GM10248 (cell line): Measurements from ENCODE around the gene TMEM109.

Source experiments
- CTCF ChIA-PET: fragments of 300-600 bp; sonication (Branson Sonifier 250); formaldehyde crosslinking; extraction: SDS; loops from one replicate; lab custom pipeline; 2021; ENCODE audit warnings: antibody characterized with exemption; lab: Yijun Ruan, JAX
- POLR2A ChIA-PET: fragments of 350-650 bp; sonication (Branson Sonifier 250); formaldehyde crosslinking; extraction: SDS; loops from one replicate; lab custom pipeline; 2020; ENCODE audit warnings: antibody characterized with exemption; lab: Yijun Ruan, JAX
- DNase-seq: peaks from one replicate; pipeline ENCODE4 v3.0.0; 2012; ENCODE audit errors: extremely low spot score
- CTCF ChIP-seq: IDR thresholded peaks from 2 replicates; pipeline ENCODE4 v1.5.1; 2012; ENCODE audit warnings: mild to moderate bottlenecking, low read depth; ENCODE audit errors: extremely low read depth, missing control alignments, control extremely low read depth

TMEM109 gene

GRCh38 chr11:60919956-60920355, 6.0 kb downstream of the TMEM109 start:
- POLR2A ChIA-PET = no interaction called here
- DNase-seq = no peak
- CTCF ChIA-PET = interaction anchor here (1.6 to 10.6 kb wide), 4 partner anchors 10 to 267 kb away, joined by 5 to 112 read pairs (median 18); partner anchors contain the start of gene PRPF19
- no peak for TF ChIP-seq CTCF

GRCh38 chr11:60921259-60921658, 7.3 kb downstream of the TMEM109 start:
- TF ChIP-seq CTCF = no peak
- POLR2A ChIA-PET = interaction anchor here (0.7 kb wide), 1 partner anchor 1073 kb away, joined by 3 read pairs; no protein-coding TSS in a partner anchor
- CTCF ChIA-PET = interaction anchor here (1.3 to 10.6 kb wide), 2 partner anchors 9 to 18 kb away, joined by 4 to 112 read pairs; partner anchors contain the start of gene PRPF19
- DNase-seq = no peak

- DNase-seq = no peak
- CTCF ChIA-PET = interaction anchor here (0.9 to 1.3 kb wide), 3 partner anchors 8 to 22 kb away, joined by 3 to 5 read pairs (median 4); partner anchors contain the start of gene TMEM109
- POLR2A ChIA-PET = interaction anchor here (0.5 to 0.7 kb wide), 2 partner anchors 17 to 1072 kb away, joined by 3 read pairs; no protein-coding TSS in a partner anchor
- no peak for TF ChIP-seq CTCF
Observed at GRCh38 chr11:60921777-60922335, 7.9 kb downstream of the TMEM109 start.

- ChIA-PET POLR2A (no interaction called here), CTCF (interaction anchor here (1.0 to 1.8 kb wide), 4 partner anchors 8 to 372 kb away, joined by 3 to 8 read pairs (median 4); partner anchors contain the start of genes TMEM109 and VWCE)
- no peak for DNase-seq
- TF ChIP-seq CTCF = no peak
Observed at GRCh38 chr11:60922906-60923305, 8.9 kb downstream of the TMEM109 start.

- no peak for DNase-seq
- CTCF ChIA-PET = interaction anchor here (1.2 to 1.8 kb wide), 5 partner anchors 8 to 371 kb away, joined by 3 to 8 read pairs (median 5); partner anchors contain the start of gene VWCE
- TF ChIP-seq CTCF = no peak
- POLR2A ChIA-PET = no interaction called here
Observed at GRCh38 chr11:60923326-60923725, 9.4 kb downstream of the TMEM109 start.

GRCh38 chr11:60923800-60924109, 9.8 kb downstream of the TMEM109 start:
- ChIA-PET POLR2A (no interaction called here), CTCF (interaction anchor here (1.2 to 1.8 kb wide), 5 partner anchors 9 to 371 kb away, joined by 3 to 8 read pairs (median 5); partner anchors contain the start of gene VWCE)
- DNase-seq = no peak
- no peak for TF ChIP-seq CTCF
